Pancreas (tissue), 10 donors: Measurements from ENCODE around the gene VPS26A. TPM values are rescaled to one million over a fixed set of nuclear protein-coding genes. Genes with fewer than 3 reads are reported as not detected.

Source experiments
- ATAC-seq, 4 donors: fragments of 200-7000 bp; cut with Tn5 transposase; one replicate each; pipeline versions ENCODE4 v1.8.0 to v1.9.1; 2020; ENCODE audit warnings: mild to moderate bottlenecking in 4 of 4, moderate library complexity in 4 of 4
- DNase-seq, 6 donors: peaks; one replicate each; pipeline ENCODE4 v3.0.0-alpha.2; 2020
- FAIRE-seq: peaks from 2 replicates; lab custom pipeline; 2012; peaks lifted over from hg19 to GRCh38; lab: Jason Lieb, UNC
- H3K27ac ChIP-seq, 4 donors: fragments of 200-600 bp; sonication (generic); 1 replicate in 3 of 4; 2 replicates in 1 of 4; pipeline versions ENCODE4 v1.5.0 to v1.8.0; 2020
- H3K27me3 ChIP-seq, 4 donors: fragments of 200-600 bp; one replicate each; pipeline ENCODE4 v1.8.0; 2021
- H3K36me3 ChIP-seq, 3 donors: fragments of 200-600 bp; sonication (generic) in 1 of 3; one replicate each; pipeline versions ENCODE4 v1.5.0 to v1.8.0; 2020 to 2021
- H3K4me1 ChIP-seq, 3 donors: fragments of 200-600 bp; one replicate each; pipeline ENCODE4 v1.8.0; 2021
- H3K4me3 ChIP-seq, 4 donors: fragments of 200-600 bp; sonication (generic) in 2 of 4; one replicate each; pipeline versions ENCODE4 v1.5.0 to v1.8.0; 2020 to 2021
- H3K9me3 ChIP-seq, 4 donors: fragments of 200-600 bp; one replicate each; pipeline ENCODE4 v1.8.0; 2021
- CTCF ChIP-seq, 4 donors: fragments of 200-600 bp; sonication (generic) in 3 of 4; IDR thresholded peaks; one replicate each; pipeline versions ENCODE4 v1.5.0 to v1.8.0; 2021; ENCODE audit warnings: antibody characterized with exemption in 4 of 4
- WGBS, 2 donors: extraction: QIAGEN DNeasy Blood & Tissue Kit; methylation state at CpG; one replicate each; pipeline ENCODE4 v1.1.7; 2013; 5-methylcytosine and 5-hydroxymethylcytosine counted together
- intact Hi-C, 3 donors: fragments of 100-400 bp; cut with DNase I; formaldehyde crosslinking; loops; one replicate each; pipeline versions ENCODE4 v1.11.1 to v1.14.2; 2022
- polyA plus RNA-seq, 2 donors: library from polyadenylated mRNA; stranded (reverse); fragments of 200-250 nt; gene quantifications; one replicate each; pipeline ENCODE4 v1.2.3, GENCODE V29; 2013
- total RNA-seq, 6 donors: library from RNA; stranded (reverse); fragmentation: NEBNext Ultra II Directional in 4 of 6; extraction: Animal tissue kit (Norgen Biotek cat#: 25700) in 4 of 6; gene quantifications; one replicate each; pipeline versions ENCODE4 v1.2.1 to v1.2.4, GENCODE V29; 2021 to 2023
- donor health status: healthy with polysubstance abuse.
- donor health status: DM: no; HTN: no; CAD: no; lungs with moderate emphysema.
- donor health status: DM: no; HTN: no; CAD: no.
- donor health status: control.
- donor health status: control.
- donor health status: Bipolar disorder and iron deficiency.
- donor health status: DM: yes; HTN: yes; CAD: no.
- donor health status: DM: no; HTN: no; CAD: no.
- donor health status: DM: no; HTN: no; CAD: no.
- donor health status: DM: yes; HTN: yes; CAD: no.

The VPS26A gene
- total and polyA plus RNA-seq, 8 donors = 7.0 to 26.1 (median 16.4) TPM

- H3K27me3 ChIP-seq = no peaks in the 10 kb centered on the region
- no peaks in the 10 kb centered on the region for H3K9me3 ChIP-seq
- no peak for DNase-seq
- intact Hi-C loops = no loop called here
- FAIRE-seq = no peak
- no peaks in the 10 kb centered on the region for H3K36me3 ChIP-seq
- H3K27ac ChIP-seq = peak overlapping the region in 2 of 4 donors; percentile 77 to 83
- ATAC-seq = peak in 2 of 4 donors; percentile 37 to 43
- 69 to 77% methylated on average over 16 of the region's 16 CpGs for WGBS, 2 donors
- H3K4me1 ChIP-seq = no peaks in the 10 kb centered on the region
- peak overlapping the region in 1 of 4 donors; percentile 34 for H3K4me3 ChIP-seq
- TF ChIP-seq CTCF (IDR thresholded peaks at IDR 0.05) = no peak
Observed at GRCh38 chr10:69089638-69090599, 34.1 kb upstream of the VPS26A start.

GRCh38 chr10:69090685-69091084 lies 33.3 kb upstream of the VPS26A start:
- H3K4me3 ChIP-seq = peak overlapping the region in 1 of 4 donors; percentile 5
- no peaks in the 10 kb centered on the region for H3K27me3 ChIP-seq
- WGBS, 2 donors = 71 to 86% methylated on average over 1 of the region's 1 CpG
- TF ChIP-seq CTCF (IDR thresholded peaks at IDR 0.05) = no peak
- H3K27ac ChIP-seq = peak overlapping the region in 2 of 4 donors; percentile 77 to 83
- intact Hi-C loops = no loop called here
- no peaks in the 10 kb centered on the region for H3K36me3 ChIP-seq
- no peaks in the 10 kb centered on the region for H3K9me3 ChIP-seq
- no peak for FAIRE-seq
- ATAC-seq = no peak
- H3K4me1 ChIP-seq = no peaks in the 10 kb centered on the region
- no peak for DNase-seq

GRCh38 chr10:69091143-69091651 lies 32.8 kb upstream of the VPS26A start:
- intact Hi-C loops = no loop called here
- no peaks in the 10 kb centered on the region for H3K9me3 ChIP-seq
- H3K4me3 ChIP-seq = peak overlapping the region in 1 of 4 donors; percentile 5

DNA sequence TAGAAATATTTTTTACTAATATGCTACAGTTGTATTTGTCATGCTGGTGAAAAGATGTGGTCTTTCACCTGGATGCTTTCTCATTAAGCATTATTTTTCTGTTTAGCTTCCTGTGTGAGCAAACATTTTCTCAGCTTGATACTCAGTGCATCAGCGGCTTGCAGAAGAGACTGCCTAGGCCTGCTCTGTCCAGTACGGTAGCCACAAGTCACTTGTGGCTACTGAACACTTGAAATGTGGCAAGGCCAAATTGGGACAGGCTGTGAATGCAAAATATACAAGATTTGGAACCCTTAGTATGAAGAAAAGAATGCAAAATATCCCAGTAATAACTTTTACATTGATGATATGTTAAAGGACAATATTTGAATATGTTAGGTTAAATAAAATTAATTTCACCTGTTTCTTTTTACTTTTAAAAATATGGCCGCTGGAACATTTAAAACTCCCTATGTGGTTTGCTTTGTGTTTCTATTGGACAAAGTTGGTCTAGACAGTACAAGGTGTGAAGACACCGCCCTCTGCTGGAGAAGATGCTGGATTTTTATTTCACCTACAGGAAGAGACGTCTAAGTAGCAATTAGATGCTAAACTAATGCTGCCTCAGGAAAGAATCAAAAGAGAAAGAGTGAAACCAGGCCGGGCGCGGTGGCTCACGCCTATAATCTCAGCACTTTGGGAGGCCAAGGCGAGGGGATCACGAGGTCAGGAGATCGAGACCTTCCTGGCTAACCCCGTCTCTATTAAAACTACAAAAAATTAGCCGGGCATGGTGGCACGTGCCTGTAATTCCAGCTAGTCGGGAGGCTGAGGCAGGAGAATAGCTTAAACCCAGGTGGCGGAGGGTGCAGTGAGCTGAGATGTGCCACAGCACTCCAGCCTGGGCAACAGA lies 30.8 kb upstream of the VPS26A start:
- peak; percentile 55 to 71 (median 62) for TF ChIP-seq CTCF (IDR thresholded peaks at IDR 0.05)
- intact Hi-C loops = no loop called here
- Histone ChIP-seq H3K36me3 (no peaks in the 10 kb centered on the region), H3K27ac (no peak overlapping the region), H3K4me3 (no peak overlapping the region), H3K27me3 (no peaks in the 10 kb centered on the region), H3K9me3 (no peaks in the 10 kb centered on the region), H3K4me1 (no peaks in the 10 kb centered on the region)
- FAIRE-seq = peak; percentile 81
- 38 to 47% methylated on average over 17 of the region's 17 CpGs for WGBS, 2 donors
- peak in 4 of 6 donors; percentile 44 to 81 (median 70) for DNase-seq
- peak; percentile 83 to 98 (median 92) for ATAC-seq

More at GRCh38 chr10:69091143-69091651, 32.8 kb upstream of the VPS26A start:
- FAIRE-seq (no peak), DNase-seq (no peak), ATAC-seq (no peak)
- Histone ChIP-seq H3K36me3 (no peaks in the 10 kb centered on the region), H3K4me1 (no peaks in the 10 kb centered on the region), H3K27me3 (no peaks in the 10 kb centered on the region), H3K27ac (peak overlapping the region in 2 of 4 donors; percentile 77 to 83)
- no peak for TF ChIP-seq CTCF (IDR thresholded peaks at IDR 0.05)
- WGBS, 2 donors = 52 to 57% methylated on average over 8 of the region's 8 CpGs
